Activated CD4-positive, alpha-beta T cell treated with anti-CD3 and anti-CD28 coated beads for 48 hours (primary cell): ENCODE results near the gene HEXB.
"Not testable (repeated sequence)": the region's sequence is repeated elsewhere in the genome, so short reads cannot be mapped to it uniquely, and the experiment has no call there.

Experiments used
- DNase-seq: peaks from one replicate; pipeline ENCODE4 v3.0.0-alpha.2; 2020

Gene HEXB

DNA sequence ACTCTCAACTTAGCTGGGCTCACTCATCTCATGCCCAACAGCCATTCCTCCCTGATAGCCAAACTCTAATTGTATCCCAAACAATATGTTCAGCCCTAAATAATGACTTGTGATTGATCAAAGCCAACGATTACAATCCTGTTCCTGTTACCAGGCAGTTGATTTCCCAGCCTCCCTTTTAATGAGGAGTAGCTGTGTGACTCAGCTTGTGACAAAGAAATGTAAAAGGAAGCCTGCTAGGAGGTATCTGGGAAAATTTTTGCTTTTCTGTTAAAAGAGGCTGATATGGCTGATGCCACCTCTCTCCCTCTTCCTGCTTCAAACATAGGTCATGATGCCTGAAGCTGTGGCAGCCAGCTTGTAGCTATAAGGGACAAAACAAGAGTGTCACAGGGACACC, 24.9 kb upstream of the HEXB start:
- no peak for DNase-seq

DNA sequence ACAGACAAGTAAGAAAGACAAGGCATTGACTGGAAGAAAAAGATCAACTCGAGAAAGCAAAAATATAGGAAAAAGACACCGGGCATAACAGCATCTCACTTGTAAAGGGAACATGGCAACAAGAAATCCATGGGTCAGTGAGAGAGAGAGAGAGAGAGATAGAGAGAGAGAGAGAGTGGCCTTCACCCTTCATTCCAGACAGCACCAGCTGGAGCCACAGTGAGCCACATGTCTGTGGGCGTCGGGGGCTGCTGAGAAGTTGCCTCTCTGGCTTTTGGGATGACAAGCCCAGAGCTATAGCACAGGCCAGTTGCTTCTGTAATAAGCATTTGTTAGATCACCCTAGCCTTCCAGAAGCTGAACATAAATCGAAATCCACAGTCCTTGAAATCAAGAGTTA, 24.2 kb upstream of the HEXB start:
- DNase-seq = no peak

DNA sequence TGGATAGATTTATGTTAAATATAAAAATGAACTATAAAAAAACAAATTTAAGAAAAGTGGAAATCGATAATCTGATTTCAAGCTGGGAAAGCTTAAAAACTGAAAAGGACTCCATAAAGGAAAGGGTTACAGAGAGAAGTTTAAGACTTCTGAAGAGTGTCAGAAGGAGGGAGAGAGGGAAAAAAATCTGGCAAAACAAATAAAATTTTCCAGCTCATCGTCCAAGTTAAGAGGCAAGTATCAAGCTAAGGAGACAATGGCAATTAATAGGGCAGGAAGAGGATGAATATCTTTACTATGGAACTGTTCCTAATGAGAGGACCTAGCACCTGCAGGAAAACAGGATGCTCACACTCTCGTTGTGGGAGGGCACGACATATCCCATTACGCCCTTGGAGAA, 20.5 kb upstream of the HEXB start:
- no peak for DNase-seq

DNA sequence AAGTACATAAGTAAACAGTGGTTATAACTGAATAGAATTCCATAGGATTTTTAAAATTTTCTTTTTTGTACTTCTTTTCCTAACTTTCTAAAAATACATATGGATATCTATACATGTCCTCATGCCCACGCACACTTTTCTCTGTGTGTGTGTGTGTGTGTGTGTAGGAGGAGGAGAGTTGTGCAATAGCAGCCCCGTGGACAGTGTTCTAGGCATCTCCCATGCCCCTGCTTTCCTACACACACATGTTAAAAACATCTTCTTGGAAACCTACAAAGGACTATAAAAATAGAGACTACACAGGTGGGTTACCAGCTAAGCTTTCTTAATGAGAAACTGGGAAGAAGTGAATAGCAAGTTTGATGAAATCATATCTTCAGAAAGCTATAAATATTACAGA, 19.8 kb upstream of the HEXB start:
- DNase-seq = no peak

DNA sequence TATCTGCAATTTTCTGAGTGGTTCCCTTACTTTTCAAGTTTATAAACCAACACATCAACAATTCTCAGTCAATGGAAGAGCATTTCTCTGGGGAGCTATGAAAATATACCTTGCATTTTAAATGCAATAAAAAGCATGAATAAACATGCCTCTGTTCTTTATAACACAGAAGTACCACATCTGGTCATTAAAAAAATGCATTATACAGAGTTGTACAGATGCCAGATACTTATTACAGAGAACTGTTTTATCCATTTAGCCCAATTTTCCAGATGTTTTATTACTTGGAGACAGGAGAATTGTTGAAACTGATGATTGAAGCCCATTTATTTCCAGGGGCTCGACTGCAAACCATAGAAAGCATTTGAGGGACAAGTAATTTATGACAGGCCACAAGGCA, 19.2 kb upstream of the HEXB start:
- DNase-seq = no peak

DNA sequence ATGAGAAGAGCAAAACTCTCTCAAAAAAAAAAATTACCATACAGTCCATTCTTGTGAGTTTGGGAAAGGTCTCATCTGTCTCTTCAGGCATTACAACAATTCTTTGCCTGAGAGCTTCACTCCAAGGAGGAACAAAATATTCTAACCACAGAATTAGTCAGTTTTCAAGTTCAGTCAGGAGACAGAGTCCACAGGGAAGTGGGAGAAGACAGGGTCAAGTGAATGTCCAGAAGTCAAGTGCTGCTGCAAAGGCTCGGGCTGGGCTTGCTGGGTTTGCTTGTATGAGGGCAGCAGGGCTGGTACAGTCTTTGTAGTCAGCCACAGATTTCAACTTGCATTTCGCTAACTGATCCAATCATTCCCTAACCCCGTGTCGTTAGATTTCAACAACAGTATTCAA, 17.6 kb upstream of the HEXB start:
- DNase-seq = no peak

DNA sequence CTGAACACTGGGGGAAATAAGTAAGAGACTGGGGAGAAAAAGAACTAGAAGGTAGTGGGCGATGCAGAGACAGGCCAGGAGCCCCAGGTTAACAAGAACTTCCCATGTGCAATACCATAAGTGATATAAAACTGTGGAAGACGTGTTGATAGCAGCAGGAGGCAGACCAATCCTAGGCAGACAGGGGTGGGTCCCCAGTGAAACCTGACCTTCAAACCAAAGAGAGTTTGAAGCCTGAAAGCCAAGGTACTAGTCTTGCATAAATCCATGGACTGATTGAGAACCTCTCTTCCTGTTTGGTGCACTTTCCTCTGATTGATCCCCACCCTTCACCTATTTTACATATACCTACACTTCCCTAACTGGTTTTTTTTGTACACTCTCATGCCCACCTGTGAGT, 15.2 kb upstream of the HEXB start:
- no peak for DNase-seq

DNA sequence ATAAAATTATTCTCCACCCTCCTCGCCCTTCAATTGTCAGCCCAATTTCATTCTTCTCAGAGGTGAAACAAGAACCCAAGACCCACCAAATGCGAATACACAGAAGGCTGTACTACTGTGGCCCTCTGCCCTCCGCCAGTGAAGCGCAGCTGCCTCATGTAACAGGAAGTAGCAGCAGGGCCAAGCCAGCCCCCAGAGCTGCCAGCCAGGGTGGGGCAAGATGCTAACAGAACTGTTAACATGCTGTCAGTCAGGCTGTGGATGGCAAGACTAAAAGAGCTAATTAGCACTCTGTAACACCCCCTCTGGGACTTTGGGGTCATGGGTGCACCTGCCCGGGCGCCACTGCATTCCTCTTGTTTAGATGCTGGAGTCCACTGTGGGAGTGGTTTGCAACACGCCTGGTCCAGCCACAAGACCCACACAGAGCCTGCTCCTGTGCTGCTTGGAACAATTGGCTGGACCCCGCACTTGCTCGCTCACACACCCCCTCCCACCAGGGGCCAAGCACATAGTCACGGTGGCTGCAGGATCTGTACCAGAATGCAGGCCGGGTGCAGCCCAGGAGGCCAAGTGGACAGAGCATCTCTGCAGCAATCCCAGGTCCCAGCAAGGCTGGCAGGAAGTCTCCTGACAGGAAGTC, 14.5 kb upstream of the HEXB start:
- DNase-seq = no peak

DNA sequence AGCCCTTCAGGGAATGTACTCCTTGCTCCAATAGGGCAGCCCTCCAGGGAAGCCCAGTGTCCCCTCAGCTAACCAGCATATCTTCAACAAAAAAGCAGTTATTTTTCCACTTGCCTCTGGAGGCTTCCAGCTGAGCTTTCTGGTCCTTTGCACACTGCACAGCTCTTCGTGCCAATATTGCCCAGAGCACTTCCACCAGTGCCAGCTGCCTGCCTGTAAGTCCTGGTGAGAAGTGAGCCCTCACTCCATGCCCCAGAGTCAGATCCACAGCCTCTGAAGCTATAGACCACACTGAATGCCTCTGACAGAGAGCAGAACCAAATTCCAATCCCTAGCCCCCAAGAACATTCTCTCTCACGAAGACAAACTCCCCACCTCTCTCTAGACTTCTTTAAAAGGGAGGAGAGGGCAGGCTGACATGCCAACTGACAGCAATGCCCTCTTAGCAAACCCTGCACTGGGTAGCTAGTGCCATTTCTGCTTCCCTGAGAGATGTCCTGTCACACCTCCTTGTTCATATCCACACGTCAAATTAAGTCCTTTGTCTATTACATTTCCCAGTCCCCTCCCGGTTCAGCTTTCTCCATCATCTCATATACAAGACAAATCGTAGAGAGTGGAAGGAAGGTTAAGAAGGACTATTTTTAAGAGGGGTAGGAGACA, 12.7 kb upstream of the HEXB start:
- DNase-seq = no peak

DNA sequence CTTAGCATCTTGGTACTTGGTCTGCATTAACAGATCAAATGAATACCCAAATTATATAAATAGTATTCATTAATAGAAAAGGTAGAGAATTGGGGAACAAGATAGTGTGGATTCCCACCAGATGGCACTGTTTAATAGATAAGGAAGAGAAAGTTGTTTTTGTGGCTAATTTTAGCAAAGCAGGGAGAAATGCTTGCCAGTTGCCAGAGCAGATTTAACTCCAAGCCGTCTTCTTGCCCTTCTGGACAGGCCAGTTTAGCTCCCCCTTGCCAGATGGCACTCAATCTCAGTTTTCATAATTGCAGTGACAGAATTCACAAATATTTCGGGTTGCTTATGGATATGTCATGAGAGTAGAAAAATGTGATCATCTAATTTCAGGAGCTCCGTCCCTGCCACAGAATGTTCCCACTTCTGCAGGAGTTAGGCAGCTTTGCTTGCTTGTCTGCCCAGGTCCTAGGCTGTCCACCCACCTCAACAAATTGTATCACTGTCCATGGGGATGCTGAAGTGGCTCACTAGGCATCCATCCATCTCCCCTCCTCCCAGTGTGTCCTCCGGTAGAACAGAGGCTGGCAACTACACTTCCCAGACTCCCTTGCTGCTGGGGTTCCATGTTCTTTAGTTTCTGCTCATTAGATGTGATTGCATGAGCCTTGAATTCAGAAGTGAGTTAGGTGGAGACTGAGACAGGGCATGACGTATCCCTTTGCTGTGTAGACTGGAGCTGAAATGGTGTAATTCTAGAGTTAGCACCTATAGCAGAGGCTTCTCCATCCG, 11.8 kb upstream of the HEXB start:
- DNase-seq = no peak

DNA sequence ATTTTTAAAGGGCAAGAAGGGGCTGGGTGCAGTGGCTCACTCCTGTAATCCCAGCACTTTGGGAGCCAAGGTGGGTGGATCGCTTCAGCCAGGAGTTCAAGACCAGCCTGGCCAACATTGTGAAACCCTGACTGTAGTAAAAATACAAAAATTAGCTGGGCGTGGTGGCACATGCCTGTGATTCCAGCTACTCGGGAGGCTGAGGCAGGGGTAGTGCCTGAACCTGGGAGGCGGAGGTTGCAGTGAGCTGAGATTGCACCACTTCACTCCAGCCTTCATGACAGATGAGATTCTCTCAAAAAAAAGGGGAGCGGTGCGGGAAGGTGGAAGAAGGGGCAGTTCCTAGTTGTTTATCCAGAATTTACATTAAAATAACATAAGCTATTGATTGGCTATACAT, 8.6 kb upstream of the HEXB start:
- DNase-seq = not testable (repeated sequence)

DNA sequence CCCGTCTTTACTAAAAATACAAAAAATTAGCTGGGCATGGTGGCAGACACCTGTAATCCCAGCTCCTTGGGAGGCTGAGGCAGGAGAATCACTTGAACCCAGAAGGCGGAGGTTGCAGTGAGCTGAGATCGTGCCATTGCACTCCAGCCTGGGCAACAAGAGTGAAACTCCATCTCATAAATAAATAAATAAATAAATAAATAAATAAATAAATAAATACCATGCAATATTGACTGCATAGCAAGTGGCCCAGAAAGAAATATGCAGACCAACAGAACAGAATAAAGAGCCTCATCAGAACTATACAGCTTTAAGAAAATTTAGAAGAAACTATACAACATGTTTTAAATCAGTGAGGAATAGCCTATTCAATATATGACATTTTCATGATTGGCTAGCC, 6.9 kb upstream of the HEXB start:
- not testable (repeated sequence) for DNase-seq

DNA sequence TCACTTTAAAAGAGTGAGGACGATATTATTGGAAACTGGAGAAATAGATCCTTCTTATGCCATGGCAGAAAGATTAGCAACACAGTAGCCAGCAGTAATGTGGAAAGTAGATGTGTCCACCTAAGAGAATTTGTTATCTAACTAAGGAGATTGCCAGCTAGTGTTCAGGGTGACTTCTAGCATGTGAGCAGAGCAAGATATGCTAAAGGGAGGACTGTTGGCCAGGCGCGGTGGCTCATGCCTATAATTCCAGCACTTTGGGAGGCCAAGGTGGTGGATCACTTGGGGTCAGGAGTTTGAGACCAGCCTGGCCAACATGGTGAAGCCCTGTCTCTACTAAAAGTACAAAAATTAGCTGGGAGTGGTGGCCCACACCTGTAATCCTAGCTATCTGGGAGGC, 5.7 kb upstream of the HEXB start:
- not testable (repeated sequence) for DNase-seq

DNA sequence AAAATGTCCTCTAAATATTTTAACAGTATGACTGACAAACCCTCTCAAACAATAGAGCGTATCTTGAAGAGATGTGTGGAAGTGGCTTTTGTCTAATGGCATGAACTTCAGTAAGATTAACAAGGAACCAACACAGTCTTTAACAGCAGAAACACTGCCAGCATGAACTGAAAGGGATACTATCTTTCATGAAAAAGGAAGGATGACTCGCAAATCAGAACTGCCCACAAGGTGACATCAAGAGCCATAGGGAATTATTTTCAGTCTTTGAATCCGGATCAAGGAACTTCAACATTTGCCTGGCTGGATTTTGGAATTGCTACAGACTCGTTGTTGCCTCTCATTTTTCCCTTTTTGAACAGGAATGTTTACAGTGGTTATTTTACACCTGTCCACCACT, 5.1 kb upstream of the HEXB start:
- no peak for DNase-seq

DNA sequence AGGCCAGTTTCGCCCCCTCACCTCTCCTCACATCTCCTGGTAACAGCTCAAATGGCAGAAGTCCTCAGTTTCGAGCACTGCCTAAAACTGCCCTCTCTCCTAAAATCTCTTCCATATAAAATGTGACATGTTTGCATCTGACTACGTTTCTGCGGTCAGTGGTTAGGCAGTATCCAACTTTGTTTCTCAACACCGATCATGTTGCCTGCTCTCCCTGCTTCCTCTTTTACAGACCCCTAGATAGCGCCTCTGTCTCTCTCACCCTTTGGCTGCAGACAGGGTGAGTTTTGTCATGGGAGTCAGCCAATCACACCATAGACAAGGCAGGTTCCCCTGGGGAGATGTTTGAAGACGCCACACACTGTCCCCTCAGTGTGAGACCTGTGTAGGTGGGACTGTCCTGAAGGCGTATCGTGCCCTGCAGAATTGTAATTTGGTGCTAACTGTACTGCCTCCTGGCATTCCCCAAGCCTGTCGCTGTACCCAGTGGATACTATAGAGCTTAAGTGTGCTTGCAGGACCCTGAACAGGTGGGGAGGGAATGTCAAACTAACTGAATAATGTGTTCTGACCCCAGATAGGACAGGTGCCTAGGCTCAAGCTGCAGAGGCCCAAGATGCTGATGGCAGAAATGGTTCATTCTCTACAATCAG, 1.1 kb downstream of the HEXB start:
- no peak for DNase-seq

DNA sequence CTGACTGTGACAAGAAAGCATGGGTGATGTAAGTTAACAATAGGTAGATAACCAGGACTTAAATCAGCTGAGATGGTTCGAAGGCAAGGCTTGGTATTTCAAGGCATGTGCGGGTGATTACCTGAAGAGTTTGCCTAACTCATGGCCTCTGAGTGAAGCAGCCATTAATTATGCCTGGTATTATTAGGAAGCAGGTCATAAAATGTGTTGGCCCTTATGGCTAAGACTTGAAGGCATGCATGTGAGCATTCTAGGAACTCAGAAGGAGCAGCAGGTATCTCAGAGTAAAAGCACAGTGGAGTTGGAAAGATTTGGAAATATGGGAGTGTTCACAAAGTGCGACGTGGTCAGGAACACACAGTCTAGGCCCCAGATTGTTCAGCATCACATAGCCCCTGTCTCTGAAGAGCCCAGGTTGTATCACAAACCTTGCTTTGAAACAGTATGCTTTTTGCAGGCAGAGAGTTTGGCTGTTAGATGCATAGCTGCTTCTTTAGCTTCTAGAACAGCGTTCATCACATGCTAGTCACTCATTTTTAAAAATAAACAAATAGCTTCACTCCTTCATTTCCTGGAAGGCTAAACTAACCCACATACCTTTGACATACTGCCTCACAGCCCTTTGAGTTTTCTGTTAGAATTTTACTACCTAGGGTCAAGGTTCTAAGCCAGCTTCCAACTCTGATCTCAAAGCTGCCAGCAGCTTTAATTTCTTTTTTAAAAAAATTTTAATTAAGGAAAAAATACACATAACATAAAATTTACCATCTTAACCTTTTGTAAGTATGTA, 2.1 kb downstream of the HEXB start:
- no peak for DNase-seq

DNA sequence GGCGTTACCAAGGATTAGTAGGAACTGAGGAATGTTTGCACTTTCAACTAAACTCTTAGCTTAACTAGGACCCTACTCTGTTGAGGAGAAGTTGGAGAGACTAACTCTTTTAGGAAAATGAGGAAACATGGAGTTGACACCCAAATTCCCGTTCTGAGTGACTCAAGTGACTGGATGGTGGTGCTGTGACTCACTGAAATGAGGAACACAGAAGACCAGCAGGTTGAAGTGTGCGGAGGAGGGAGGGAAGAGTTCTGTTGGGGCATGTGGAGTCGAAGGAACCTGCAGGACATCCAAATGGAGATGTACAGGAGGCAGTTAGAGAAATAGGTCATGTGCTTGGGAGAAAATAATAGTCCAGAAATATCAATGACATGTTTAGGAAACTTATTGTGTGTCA, 8.2 kb downstream of the HEXB start:
- DNase-seq = no peak

DNA sequence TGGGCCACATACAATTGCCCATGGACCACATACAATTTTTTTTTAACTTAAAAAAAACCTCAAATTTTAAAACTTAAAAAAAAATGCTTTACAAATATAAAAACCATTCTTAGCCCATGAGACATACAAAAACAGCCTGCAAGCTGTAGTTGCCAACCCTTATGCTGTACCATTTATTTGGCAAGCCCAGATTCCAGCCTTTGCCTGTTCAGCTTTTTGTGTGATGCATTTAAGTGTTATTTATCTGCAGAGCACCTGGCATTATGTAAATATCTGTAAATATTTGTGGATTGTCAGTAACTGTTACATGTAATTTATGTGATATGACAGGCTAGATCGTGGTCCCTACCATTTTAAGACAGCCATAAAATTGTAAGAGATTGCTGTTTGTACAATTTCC, 32.6 kb downstream of the HEXB start:
- DNase-seq = no peak

DNA sequence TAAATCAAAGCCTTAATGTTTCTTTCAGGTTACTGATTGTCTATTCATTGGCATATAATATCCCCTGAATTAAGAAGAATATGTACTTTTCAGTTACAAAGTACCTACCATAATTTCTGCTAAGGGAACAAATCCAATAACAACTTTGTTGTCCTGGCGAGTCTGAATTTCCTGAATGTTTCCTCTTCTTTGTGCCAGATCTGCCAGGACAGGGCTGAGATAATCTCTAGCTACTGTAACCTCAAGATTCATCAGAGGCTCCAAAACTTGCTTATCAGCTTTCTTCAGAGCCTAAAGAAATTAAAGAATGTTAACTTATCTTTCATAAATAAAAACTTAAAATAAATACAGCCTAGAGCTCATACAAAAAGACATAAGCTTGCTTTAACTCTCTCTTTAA, 37.2 kb downstream of the HEXB start:
- no peak for DNase-seq

DNA sequence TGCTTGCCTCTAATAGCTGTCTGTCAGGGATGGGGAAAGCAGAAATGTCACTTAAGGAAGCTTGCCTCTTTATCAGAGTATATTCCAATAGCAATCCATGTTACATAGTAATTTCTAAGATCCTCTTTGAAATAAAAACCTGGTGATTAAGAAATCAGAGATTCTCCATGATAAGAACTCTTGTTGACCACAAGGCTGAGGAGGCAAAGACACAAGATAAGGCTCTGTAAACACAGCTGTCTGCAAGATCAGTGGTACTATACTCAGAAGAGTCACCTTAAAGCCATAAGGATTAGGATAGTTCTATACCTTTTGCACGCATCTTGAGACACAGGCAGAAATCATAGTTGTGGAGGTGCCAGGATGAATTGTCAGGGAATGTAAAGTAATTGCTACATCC, 40.3 kb downstream of the HEXB start:
- no peak for DNase-seq

DNA sequence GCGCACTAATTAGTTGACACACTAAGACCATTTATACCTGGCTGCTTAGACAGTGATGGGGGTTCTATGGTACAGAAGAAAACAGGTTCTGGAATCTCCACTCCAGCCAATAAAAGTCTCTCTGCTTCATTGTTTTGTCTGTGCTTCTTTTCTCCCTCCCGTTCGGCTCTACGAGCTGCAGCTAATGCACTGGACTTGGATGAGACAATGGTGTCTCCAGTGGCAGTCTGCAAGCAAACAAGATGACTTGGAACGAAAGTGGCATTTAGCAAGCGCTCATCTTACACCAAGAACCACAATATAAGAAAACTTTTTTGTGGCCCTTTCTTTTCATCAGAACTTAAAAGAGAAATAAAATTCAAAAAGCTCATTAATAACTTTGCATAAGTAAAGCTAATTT, 51.7 kb downstream of the HEXB start:
- DNase-seq = no peak

DNA sequence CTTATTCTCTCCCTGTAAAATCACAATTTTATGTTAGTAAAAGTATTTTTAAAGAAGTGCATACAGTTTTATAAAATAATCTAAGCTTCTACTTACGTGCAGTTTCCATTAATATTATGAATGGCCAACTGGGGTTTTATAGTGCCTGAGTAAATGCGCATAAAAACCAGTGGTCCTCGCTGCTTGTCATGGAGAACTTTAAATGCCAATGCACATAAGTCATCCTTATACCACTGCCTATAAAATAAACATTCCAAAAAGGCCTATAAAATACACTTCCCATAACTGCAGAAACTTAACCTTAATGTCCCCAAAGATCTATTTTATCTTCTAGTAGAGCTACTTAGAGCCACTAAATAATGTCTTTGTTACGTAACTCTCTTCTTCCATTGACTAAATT, 53.4 kb downstream of the HEXB start:
- DNase-seq = no peak

DNA sequence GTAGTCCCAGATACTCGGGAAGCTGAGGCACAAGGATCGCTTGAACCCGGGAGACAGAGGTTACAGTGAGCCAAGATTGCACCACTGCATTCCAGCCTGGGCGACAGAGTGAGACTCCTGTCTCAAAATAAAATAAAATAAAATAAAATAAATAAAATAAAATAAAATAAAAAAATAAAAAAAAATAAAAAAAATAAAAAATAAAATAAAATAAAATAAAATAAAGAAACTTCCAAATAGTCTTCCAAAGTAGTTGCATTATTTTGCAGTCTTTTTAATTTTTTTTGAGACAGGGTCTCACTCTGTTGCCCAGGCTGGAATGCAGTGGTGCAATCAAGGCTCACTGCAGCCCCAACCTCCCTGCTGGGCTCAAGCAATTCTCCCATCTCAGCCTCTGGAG, 63.7 kb downstream of the HEXB start:
- not testable (repeated sequence) for DNase-seq
